LHCN-M2 (cell line): ENCODE results near the gene NBR1. TPM values are rescaled to one million over a fixed set of nuclear protein-coding genes. Genes with fewer than 3 reads are reported as not detected.
"Not testable (repeated sequence)": the region's sequence is repeated elsewhere in the genome, so short reads cannot be mapped to it uniquely, and the experiment has no call there.

Source experiments
- DNase-seq: peaks from one replicate; pipeline ENCODE4 v3.0.0-alpha.2; 2012; ENCODE audit warnings: low read depth
- total RNA-seq: library from RNA; depleted of rRNA; stranded (reverse); fragments of >200 nt; gene quantifications from 2 replicates; pipeline ENCODE4 v1.2.3, GENCODE V29; 2014

NBR1 gene
- total RNA-seq, 1 experiment from 2014 or later, result 72.0 TPM

DNA sequence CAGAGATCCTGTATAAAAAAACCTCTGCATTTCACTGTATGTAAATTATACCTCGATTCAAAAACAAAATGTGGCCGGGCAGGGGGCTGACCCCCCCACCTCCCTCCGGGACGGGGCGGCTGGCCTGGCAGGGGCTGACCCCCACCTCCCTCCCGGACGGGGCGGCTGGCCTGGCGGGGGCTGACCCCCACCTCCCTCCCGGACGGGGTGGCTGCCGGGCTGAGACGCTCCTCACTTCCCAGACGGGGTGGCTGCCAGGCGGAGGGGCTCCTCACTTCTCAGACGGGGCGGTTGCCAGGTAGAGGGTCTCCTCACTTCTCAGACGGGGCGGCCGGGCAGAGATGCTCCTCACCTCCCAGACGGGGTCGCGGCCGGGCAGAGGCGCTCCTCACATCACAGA is 11.8 kb upstream of the NBR1 start:
- DNase-seq, result not testable (repeated sequence)

DNA sequence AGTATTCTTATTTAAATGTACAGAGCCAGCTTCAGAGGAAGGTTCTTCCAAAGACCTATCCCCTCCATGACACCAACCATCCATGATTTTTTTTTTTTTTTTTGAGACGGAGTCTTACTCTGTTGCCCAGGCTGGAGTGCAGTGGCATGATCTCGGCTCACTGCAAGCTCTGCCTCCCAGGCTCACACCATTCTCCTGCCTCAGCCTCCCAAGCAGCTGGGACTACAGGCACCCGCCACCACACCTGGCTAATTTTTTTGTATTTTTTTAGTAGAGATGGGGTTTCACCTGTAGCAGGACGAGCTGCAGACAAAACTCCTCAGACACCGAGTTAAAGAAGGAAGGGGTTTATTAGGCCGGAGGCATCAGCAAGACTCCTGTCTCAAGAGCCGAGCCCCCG is 11.1 kb upstream of the NBR1 start:
- DNase-seq, result not testable (repeated sequence)

DNA sequence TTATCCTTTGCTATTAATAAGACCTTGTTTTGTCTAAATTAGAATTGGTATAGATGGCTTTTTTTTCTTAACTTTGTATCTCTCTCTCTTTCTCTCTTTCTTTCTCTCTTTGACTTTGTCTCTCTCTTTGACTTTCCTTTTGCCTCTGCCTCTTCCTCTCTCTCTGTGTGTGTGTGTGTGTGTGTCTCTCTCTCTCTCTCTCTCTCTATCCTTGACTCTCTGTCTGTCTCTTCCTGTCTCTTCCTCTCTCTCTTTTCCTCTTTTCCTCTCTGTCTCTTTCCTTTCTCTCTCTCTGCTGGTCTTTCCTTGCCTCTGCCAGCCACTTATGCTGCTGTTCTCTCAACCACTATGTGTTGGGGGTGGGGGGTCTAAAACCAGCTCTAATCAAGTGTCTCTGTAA is 5.0 kb upstream of the NBR1 start:
- not testable (repeated sequence) for DNase-seq

DNA sequence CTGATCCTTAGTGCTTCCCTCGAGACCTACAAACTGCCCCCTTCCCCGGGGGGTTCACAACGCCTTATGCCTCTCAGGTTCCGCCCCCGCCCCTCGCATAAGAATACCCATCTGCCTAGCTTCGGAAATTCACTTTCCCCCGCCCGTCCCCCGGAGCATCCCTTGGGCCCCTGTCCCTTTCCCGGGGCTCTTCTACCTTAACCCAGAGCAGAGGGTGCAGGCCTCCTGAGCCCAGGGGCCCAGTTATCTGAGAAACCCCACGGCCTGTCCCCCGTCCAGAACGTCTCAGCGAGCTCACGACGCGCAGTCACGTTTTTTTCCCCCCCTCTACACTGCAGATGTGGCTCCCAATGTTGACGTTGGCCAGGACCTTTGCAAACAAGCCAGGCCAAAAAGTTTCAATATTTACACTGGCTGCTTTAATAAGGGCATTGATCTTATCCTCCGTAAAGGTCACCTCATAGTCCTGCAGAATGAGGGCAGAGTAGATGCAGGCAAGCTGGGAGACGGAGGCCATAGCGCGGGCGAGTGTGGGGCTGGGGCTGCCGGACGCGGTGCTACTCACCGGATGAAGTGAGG is 1.4 kb upstream of the NBR1 start:
- DNase-seq, result no peak

DNA sequence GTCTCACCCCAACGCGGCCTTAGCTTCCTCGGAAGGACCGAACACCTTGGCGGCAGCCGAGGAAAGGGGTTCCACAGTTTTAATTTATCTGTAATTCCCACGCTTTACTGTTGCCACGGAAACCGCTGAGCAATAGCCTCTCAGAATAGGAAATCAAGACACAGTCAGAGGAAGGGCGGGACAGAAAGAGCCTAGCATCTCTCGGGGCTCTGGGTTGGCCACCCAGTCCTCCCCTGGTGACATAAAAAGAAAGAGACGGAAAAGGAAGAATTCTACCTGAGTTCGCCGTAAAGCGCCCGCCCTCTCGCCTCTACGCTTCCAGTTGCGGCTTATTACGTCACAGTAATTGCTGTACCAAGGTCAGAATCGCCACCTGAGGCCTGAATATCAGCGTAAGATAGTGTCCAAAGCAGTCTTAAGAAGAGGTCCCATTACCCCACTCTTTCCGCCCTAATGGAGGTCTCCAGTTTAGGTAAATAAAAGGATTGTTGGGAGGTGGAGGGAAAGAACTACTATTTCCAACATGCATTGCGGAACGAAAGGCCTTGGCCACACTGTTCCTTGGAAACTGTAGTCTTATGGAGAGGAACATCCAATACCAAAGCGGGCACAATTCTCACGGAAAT is 761 bp upstream of the NBR1 start:
- DNase-seq, result peak; percentile 94

DNA sequence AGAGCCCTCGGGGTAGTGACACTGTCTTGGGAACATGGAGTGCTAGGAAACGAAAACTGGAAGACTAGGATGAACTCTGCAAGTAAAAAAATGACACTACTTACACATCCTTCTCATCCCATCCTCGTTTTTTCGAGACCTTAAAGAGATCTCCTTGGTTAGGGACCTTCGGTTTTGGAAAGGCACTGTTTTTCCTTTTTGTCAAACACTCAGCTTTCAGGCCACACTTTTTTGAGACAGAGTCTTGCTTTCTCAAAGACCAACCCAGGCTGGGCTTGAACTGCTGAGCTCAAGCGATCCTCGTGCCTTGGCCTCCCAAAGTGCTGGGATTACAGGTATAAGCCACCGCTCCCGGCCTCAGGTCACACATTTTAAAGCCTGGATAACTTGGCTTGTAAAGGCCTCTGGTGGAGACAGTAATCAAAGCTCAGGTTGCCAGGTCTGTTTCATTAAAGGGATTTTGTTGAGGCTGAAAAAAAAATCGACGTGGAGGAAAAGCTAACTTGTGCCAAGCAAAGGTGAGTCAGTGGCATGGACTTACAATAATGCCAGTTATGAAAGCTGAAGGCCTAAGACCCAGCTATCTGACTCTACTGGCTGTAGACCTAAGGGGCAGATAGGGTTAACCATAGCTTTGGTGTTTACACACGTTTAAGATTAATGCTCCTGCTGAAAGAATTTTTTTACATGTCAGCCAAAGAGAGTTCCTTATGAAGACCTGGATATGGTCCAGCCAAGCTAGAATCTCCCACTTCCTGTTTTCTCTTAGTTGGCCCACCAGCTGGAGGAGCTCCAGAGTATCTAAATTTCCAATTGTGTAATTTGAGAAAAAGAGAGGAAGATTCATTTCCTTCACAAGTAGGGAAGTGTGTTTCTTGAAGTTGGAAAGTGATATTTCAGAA is 823 bp downstream of the NBR1 start:
- peak; percentile 86 for DNase-seq

DNA sequence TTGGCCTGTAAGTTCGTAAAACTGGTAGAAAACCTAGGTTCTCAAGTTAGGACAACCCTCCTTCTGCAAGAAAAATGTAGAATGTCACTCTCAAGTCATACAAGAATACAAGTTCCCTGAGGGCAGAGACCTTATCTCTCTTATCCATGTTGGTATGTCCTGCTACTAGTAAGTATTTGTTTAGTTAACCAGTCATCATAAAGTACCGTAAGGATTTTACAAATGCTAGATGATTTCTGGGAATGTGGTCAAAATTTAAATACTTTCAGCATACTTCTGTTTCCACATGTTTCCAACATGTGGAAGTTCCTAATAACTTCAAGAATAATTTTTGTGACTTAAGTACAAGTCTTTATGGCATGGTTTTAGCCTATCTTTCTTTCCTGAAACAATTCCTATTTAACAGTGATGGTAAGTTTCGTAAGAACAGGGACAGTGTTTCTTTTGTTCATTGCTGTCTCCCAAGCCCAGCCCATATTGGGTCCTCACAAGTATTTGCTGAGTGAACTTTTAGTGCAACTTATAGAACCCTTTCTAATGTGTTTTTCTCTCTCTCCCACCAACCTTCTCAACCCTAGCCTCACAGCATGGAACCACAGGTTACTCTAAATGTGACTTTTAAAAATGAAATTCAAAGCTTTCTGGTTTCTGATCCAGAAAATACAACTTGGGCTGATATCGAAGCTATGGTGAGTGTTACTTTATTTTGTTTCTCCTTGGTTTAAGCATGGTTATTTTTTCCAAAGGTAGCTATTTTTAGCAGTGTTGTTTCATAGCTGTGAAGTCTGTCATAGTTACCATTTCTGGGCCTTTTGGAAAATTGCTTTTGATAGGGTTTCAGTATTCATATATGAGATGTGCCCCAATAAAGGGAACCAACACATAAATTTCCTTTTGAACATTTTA is 4.5 kb downstream of the NBR1 start:
- peak; percentile 25 for DNase-seq

DNA sequence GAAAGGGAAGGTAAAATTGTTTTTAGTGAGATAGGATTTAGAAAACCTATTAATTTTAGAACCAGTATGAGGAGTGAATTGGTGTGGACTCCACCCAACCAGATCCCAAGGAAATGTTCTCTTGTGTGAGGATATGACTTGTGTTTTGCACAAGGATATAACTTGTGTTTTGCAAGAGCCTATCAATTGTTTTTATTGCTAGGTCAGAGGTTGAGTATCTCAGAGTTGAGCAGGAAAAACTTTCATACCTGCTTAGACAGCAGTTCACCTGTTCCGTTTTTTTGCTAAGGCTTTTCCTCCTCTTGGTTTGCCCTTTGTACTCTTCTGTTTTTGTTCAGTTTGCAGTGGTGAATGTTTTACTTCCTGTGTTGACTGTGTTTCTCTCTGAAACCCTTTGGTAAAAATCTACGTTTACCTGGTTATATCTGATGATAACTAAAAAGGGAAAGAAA is 5.1 kb downstream of the NBR1 start:
- DNase-seq, result no peak

DNA sequence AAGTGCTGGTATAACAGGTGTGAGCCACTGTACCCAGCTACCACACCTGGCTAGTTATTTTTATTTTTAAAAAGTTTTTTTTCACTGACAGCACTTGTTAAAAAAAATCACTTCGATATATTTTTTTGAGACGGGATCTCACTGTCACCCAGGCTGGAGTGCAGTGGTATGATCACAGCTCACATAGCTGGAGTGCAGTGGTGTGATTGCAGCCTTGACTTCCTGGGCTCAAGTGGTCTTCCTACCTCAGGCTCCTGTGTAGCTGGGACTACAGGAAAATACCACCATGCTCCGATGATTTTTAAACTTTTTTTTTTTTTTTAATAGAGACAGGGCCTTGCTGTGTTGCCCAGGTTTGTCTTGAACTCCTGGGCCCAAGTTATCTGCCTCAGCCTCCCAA is 12.9 kb downstream of the NBR1 start:
- DNase-seq, result no peak

DNA sequence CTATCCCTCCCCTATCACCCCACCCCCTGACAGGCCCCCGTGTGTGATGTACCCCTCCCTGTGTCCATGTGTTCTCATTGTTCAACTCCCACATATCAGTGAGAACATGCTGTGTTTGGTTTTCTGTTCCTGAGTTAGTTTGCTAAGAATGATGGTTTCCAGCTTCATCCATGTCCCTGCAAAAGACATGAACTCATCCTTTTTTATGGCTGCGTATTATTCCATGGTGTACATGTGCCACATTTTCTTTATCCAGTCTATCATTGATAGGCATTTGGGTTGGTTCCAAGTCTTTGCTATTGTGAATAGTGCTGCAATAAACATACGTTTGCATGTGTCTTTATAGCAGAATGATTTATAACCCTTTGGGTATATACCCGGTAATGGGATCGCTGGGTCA is 15.6 kb downstream of the NBR1 start:
- not testable (repeated sequence) for DNase-seq

DNA sequence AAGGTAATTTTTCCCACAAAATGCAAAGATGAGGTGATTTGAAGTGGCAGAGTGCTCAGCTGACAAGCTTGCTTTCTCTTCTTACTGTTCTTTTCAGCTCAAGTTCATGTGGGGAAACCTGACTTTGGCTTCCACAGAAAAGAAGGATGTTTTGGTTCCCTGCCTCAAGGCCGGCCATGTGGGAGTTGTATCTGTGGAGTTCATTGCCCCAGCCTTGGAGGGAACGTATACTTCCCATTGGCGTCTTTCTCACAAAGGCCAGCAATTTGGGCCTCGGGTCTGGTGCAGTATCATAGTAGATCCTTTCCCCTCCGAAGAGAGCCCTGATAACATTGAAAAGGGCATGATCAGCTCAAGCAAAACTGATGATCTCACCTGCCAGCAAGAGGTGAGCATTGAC is 22.2 kb downstream of the NBR1 start:
- no peak for DNase-seq

DNA sequence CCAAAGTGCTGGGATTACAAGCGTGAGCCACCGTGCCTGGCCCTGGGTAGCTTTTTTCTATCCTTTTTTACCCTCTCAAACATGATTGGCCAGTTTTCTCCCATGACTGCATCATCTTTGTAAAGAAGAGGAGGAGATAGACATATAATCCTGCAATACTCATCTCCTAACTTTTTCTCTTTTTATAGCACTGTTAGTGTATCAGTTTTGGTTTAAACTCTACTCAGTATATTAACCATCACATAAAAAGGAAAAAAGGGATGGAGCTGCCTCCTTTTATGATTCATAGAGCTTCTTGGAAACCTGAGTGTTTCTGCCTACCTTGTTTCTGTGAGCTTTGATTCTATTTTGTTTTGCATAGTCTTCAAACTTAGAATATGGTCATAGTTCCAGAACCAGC is 28.6 kb downstream of the NBR1 start:
- DNase-seq, result no peak

DNA sequence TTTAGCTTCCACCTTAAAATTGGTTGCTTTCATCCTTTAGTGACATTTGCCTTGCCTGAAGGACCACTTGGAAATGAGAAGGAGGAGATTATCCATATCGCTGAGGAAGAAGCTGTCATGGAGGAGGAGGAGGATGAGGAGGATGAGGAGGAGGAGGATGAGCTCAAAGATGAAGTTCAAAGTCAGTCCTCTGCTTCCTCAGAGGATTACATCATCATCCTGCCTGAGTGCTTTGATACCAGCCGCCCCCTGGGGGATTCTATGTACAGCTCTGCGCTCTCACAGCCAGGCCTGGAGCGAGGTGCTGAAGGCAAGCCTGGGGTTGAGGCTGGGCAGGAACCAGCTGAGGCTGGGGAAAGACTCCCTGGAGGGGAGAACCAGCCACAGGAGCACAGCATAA is 29.1 kb downstream of the NBR1 start:
- DNase-seq, result no peak

DNA sequence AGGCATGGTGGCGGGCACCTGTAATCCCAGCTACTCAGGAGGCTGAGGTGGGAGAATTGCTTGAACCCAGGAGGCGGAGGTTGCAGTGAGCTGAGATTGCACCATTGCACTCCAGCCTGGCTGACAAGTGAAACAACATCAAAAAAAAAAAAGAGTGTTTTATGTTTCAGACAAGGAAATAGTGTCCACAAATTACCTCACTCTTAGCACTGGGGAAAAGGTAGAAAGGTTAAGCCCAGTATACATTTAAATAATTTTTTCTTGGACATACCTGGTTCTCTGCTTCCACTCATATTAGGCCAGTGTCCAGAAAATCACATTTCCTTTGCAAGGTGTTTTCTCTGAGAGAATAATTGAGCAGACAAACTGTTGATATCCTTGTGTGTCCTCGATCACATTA is 32.0 kb downstream of the NBR1 start:
- not testable (repeated sequence) for DNase-seq

DNA sequence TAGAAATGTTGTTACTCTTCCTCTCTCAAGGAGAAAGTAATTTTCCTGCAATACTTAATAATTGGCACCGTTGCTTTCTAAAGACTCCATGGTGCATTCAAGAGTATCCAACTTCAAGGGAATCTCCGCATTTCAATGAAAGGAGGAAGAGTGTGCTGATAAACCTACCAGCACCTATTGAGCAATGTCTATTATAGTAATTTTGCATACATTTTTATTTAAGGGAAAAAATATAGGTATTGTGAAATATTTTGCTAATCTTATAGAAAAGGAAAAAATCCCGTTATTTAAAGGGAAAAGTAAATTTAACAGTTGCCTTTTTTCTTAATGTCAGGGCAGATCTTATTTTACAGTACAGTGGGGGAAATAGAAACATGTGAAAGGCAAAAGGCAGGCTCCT is 39.6 kb downstream of the NBR1 start:
- DNase-seq, result no peak

DNA sequence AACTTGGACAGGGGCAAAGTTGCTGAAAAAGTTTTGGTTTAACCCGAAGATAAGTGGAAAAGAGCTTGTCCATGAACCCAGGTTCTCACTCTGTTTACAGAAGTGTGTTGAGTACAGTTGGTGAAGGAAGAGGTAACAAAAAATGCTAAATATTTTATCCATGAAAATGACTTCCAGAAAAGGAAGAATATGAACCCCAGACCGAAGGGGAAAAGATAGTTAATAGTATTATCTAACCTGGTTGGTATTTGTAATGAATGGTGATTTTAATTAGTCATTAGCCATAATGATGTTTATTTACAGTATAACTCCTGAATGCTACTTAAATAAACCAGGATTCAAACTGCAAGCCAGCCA is 40.1 kb downstream of the NBR1 start:
- no peak for DNase-seq

DNA sequence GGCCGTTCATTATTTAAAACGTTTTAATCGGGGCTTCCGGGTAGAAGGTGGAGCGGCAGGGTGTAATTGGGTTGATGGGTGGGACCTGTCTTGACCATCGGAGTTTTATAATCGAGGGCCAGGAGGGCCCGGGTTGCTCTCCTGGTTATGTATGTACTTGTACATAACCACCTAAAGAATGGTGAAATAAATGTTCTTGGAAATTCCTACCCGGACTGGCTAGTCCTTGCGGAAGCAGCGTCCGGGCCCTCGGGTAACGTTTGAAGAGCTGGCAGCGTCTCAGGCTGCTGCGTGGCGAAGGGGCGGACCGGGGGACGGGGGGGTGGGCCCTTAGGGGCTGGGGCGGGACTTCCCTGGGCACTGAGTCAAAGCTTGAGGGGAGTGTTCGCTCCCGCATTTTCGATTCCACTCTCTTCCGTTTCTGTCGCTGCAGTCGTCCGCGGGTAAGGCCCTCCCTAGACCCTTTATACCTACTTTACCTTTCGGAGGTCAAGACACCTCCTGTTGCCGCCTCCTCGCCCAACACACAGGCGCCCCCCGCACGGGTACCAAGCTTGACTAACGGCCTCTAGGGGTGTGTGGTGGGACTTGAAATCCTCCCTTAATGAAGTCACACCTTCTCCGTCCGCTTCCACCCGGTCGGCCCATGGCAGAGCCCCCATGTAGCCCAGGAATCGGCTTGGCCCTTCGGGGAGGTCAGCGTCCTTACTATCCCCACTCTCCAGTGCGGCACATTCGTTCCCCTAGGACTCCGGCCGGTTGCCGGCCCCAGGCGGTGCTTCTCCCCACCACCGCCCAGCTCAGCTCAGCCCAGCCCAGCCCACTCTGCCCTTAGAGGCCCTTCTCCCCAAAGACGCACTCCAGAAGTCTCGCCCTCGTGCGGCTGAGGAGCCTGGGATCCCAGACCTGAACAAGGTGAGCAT is 40.7 kb downstream of the NBR1 start, which contains the start of gene TMEM106A:
TSS of gene TMEM106A (plus strand) at position 396 of the 923 bp plus-strand sequence. CDS start 1,167 bp downstream, outside the sequence.
- peak; percentile 69 for DNase-seq

DNA sequence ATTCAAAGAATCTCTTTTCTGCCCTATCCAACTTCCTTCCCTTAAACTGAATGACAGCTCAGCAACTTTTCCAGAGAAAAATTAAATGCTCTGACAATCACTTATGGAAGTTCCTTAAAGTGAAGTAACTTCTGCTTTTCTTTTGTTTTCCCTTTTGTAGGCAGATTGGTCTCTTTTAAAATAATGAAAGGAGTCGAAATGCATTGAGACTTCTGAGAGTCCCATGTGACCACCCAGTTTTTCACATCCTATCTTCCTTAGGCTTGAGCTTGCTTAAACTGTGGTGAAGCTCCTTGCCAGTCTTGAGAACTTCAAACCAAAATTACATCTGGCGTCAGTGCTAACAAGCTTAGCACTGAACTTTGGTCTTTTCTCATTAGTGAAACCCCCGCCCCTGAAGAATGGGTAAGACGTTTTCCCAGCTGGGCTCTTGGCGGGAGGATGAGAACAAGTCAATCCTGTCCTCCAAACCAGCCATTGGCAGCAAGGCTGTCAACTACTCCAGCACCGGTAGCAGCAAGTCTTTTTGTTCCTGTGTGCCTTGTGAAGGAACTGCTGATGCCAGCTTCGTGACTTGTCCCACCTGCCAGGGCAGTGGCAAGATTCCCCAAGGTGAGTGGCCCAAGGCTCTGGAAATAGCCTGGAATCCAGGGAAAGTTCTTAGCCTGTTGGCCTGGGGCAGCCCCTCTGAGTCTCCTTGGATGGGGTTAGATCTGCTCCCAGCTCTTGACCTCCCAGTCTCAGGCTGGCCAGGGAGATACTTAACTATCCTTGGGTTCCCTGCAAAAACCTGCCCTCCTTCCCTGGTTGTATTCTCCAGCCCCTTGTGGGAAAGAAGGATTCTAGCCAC is 41.9 kb downstream of the NBR1 start:
- DNase-seq, result no peak

DNA sequence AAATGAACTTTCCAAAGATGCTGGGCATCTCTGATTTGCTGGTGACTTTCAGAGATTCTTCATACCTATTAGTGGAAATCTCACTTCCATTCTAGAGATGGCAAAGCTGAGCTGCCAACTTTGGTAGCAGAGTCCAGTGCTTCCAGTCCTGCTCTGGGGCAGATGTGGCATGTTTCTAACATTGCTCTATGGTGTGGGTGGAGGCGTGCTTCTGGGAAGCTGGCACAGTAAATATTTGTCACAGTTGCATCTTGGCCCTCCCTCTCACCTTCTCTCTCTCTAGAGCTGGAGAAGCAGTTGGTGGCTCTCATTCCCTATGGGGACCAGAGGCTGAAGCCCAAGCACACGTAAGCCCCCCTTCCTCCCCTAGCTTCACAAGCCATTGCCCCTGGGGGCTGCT is 42.5 kb downstream of the NBR1 start:
- DNase-seq, result no peak
